GM19468 (cell line): ENCODE data around the gene SPOCK1.

Experiments
- ATAC-seq: cut with Tn5 transposase; IDR thresholded peaks from one replicate; pipeline ENCODE4 v1.9.1; 2021; ENCODE audit warnings: mild to moderate bottlenecking, moderate library complexity, moderate number of reproducible peaks; ENCODE audit not compliant: unreplicated experiment; ENCODE audit errors: extremely low read depth

SPOCK1 gene

GRCh38 chr5:137497396-137498290, 1.5 kb downstream of the SPOCK1 start:
- ATAC-seq: no peak

GRCh38 chr5:137496919-137497318, 2.2 kb downstream of the SPOCK1 start:
- no peak for ATAC-seq

DNA sequence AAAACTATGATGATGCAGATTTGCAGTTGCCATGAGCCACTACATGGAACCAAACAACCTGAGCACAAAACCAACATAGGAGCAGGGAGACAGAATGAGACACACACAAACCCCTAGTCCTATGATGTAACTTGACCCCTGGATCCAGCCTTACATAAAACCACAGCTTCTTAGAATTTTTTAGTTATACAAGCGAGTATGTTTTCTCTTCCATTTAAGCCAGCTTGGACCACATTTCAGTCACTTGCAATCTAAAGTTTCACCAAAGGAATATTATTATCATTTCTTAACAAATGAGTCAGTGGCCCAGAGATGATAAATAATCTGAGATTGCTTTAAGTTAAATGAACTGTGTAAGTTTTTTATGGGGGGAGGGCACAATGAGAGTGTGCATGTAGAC, 6.8 kb downstream of the SPOCK1 start:
- ATAC-seq: no peak

DNA sequence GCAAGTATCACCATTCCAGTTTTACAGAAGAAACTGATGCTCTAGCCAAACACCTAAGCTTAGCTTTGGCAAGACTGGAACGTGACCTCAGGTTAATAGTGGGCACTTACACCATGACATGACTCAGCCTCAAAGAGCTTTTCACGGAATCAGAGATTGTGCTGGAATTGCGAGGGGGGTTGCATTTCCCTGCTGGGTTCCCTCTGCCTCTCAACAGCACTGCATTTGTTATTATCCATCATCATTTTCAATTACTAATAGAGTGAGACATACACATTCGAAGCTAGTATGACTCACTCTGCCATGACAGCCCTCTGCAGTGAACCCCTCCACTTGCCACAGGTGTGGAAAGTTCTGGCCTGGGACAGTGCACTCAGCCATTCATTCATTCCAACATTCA, 8.0 kb downstream of the SPOCK1 start:
- no peak for ATAC-seq

DNA sequence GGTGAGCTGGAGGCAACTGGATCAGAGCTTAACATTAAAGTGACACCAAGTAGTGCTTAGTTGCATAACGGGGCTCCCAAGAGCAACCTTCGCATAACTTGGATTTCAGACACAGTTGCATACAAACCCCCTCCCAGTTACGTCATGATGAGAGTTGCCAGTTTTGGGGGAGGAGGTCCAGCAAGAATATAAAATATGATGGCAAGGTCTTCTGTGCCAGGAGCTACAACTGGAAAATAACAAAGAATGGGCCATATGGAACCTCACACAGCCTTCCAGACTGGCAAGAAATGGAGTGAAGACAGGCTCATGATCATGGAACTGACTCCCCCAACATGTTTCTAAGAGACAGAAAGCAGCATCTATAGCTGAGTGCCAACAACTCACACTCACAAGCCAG, 8.5 kb downstream of the SPOCK1 start:
- no peak for ATAC-seq

- ATAC-seq: no peak
These were observed 10.2 kb downstream of the SPOCK1 start for GRCh38 chr5:137488974-137489373.

DNA sequence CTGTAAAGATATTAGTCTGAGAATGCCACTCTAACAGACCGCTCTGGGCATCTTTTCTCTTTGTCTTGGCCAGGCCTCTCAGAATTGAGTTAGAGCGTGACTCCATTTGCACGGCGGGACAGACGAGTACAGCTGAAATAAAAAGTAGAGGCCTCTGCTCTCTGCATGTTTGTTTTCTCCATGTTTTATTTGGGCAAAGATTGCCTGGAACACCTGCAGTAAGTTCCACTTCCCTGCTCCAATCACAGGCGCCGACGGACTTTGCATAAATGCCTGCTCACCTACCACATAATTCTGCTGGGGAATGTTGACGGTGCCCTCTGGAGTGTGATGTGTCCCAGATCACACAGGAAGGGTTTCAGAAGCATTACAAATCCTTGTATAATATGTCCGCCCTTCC, 10.6 kb downstream of the SPOCK1 start:
- no peak for ATAC-seq

- no peak for ATAC-seq
These were observed 11.5 kb downstream of the SPOCK1 start for GRCh38 chr5:137487600-137487999.

GRCh38 chr5:137486707-137487106, 12.4 kb downstream of the SPOCK1 start:
- no peak for ATAC-seq

DNA sequence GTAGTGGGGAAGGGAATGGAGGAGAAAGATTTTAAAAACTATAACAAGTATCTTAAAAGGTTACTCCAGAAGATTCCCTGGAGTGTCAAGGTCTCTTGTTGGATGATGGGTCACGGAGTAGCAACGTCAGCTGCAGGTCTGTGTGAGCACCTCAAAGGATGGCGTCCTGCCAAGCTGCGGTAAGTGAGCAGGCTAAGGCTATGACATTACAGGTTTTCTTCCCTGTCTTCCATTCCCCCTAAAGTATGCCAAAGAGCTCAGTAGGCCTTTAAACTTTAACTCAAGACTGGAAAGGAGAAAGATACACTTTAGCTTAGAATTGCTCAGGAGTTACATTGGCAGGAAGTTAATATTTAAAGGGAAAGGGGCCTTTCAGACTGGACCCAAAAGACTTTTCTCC, 17.5 kb downstream of the SPOCK1 start:
- no peak for ATAC-seq

GRCh38 chr5:137478043-137478442, 21.1 kb downstream of the SPOCK1 start:
- ATAC-seq: no peak

DNA sequence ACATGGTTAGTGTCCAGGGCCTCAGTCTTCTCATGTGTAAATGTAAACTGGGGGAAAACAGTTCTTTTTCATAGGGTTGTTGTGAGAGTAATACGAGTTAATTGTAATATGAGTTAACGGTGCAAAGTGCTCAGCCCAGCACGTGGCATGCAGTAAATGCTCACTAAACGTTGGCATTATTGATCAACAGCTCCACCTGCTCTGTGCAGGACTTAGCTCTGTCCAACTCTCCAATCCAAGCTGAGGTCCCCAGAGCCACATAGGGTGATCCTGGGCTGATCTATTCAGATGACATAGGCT, 28.3 kb downstream of the SPOCK1 start:
- ATAC-seq: no peak

- ATAC-seq: no peak
These were observed 28.8 kb downstream of the SPOCK1 start for GRCh38 chr5:137470111-137470920.

DNA sequence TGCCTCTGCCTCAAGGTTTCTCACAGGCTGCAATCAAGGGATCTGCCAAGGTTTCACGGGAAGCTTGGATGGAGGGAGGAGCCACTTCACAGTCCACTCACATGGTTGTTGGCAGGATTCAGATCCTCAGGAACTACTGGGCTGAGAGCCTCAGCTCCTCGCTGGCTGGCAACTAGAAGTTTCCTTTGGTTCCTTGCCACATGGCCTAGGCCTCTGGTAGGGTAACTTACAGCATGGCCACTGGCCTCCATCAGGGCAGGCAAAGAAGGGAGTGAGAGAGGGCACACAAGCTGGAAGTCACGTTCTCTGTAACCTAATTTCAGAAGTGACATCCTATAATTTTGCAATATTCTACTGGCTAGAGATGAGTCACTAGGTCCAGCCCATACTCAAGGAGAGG, 32.2 kb downstream of the SPOCK1 start:
- no peak for ATAC-seq

DNA sequence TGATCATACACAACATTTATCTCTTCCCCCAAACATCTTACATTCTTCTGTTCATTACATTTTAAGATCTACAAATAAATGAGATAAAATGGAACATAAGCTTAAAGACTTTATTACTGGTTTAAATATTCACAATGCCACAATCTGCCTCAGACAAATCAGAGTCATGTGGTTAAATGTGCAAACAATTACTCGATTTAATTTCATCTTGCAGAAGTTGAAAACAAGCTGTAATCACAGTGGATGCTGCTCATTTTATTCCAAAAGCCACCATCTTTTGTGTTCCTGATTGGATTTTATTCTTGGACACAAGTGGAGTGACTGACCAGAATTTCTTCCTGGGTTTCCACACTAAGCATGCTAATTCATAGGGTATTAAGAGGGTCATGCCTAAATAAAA, 33.2 kb downstream of the SPOCK1 start:
- ATAC-seq: no peak

DNA sequence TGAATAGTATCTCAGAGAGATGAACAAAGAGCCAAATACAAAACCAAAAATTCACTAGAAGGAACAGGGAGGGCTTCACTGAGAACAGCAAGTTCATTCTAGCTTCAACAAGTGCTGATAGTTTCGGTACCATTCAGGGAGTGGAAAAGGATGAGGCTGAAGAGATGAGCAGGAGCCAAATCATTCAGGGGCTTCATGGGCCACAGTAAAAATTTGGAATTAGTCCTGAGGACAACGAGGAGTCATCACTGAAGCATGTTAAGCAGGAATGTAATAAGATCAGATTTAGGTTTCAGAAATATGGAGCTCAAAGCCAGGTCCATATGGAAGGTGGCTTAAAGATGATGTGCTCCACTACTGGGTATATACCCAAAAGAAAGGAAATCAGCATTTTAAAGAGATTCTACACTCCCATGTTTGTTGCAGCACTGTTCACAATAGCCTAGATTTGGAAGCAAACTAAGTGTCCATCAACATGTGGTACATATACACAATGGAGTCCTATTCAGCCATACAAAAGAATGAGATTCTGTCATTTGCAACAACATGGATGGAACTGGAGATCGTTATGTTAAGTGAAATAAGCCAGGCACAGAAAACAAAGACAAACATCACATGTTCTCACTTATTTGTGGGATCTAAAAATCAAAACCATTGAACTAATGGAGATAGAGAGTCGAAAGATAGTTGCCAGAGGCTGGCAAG, 36.2 kb downstream of the SPOCK1 start:
- no peak for ATAC-seq

DNA sequence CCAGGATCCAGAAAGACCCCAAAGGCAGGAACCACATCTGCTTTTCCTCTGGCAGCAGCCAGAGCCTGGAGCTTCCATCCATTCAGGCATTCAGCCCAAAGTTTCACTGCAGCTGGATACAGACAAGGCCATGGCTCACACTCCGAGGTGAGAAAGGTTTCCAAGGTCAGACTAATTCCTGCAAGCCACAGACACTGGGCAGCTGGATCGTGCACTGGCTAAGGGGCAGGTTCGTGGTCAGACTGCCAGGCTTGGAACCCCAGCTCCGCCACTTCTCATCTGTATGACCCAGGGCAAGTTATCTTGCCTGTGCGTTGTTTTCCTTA, 36.9 kb downstream of the SPOCK1 start:
- ATAC-seq: no peak

GRCh38 chr5:137461391-137462264, 37.5 kb downstream of the SPOCK1 start:
- ATAC-seq: no peak

- ATAC-seq: no peak
These were observed 44.5 kb downstream of the SPOCK1 start for GRCh38 chr5:137454671-137455070.

DNA sequence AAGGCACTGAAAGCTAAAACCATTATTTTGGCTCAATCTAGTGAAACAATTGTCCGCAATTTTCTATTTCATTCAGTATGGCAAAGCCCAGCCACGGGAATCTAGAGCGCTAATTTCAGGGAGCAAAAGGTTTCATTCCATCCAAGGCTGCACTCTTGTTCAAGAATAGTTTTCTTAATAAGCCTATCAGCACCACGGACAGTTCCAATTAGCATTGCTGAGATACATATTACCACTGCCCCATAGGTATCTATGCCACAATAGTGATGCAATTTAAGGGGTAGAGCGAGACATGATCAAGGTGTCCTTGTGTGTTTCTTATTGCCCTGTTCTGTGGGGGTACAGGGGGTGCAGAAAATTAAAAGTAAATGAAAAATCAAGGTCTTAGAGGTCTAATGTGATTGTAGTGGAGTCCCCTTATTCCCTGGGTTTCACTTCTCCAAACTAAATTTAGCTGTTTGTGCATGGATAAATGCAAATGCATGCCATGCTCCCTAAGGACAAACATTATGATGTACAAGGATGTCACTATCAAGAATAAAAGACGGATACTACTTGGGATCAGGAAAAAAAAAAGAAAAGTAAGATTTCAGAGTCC, 45.5 kb downstream of the SPOCK1 start:
- no peak for ATAC-seq
